GM12873 (cell line): ENCODE measurements around the gene HS3ST5.

Experiments used
- TF ChIP-seq, protein P1 (sequence below): IDR thresholded peaks from 2 replicates; pipeline ENCODE4 v1.5.1; 2012; ENCODE audit warnings: low read depth, mild to moderate bottlenecking, moderate library complexity, low read length, control low read depth; ENCODE audit not compliant: insufficient read depth; ENCODE audit errors: missing control alignments

HS3ST5 gene

DNA sequence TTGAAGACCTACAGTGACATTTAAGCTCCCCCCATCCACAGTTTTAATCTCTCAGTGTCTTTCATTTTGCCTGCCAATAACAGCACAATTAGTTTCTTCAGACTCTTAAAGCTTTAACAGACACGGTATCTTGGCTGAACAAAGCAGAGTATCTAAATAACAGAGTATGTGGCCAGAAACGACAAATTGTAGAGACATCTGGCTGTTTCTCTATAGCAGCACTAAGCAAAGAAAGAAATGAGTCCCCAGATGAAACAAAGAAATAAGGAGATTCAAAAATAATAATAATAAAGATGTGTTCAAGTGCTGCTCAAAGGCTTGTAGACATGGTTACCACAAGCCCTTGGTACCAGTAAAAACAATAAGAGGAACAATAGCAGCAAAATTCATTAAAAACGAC, 274.1 kb downstream of the HS3ST5 start:
- TF ChIP-seq, protein P1, sequence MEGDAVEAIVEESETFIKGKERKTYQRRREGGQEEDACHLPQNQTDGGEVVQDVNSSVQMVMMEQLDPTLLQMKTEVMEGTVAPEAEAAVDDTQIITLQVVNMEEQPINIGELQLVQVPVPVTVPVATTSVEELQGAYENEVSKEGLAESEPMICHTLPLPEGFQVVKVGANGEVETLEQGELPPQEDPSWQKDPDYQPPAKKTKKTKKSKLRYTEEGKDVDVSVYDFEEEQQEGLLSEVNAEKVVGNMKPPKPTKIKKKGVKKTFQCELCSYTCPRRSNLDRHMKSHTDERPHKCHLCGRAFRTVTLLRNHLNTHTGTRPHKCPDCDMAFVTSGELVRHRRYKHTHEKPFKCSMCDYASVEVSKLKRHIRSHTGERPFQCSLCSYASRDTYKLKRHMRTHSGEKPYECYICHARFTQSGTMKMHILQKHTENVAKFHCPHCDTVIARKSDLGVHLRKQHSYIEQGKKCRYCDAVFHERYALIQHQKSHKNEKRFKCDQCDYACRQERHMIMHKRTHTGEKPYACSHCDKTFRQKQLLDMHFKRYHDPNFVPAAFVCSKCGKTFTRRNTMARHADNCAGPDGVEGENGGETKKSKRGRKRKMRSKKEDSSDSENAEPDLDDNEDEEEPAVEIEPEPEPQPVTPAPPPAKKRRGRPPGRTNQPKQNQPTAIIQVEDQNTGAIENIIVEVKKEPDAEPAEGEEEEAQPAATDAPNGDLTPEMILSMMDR: no peak

DNA sequence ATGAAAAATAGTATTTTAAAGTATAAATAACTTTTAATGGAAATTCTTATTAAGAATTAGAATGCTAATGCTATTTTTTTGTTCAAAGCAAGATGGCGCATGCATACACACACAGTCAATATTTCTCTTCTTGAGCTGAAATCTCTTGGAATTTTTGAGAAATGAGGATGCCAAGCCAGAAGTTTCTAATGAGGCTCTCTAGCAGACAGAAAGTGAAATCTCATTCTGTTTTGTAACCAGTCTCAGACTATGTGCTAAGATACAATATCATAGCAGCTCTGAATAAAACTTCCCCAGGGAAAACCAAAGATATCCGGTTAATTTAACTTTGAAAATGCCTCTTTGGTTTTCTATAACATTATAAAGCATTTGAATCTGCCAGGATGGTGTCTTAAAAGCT, 274.7 kb downstream of the HS3ST5 start:
- TF ChIP-seq, protein P1: no peak

DNA sequence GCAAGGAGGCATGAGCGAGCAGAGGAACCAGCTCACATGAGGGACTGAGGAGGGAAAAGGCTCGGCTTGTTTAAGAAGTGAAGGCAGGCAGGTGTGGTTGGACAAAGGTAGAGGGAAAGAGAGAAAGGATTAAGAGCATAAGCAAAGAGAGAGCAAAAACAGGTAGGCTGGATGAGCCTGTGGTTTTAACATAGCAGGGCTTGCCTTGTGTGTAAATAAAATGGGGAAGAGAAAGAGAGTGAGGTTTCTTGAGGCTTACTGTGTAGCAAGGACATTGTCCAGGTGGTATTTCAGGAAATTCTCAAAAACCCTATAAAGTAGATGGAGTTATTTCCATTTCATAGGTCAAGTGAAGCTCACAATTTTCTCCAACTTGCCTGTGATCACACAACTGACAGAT, 278.0 kb downstream of the HS3ST5 start:
- TF ChIP-seq, protein P1: no peak

DNA sequence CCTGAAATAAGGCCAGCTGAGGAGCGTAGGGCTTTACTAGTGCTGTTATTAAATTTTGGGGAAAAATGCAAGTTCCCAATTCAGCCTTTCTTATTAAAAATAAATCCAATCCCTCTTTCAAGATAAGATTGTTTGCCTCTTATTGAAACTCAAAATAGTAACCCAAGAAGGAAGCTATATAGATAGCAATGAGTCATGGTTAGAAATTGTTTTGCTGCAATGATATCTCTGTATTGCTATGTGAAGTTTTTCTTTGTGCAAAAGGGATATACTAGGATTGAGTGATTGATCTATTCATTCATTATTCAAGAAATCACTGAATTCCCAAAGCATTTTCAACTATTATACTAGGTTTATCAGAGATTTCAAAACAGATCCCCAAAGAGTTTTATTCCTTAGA, 278.9 kb downstream of the HS3ST5 start:
- TF ChIP-seq, protein P1: no peak

DNA sequence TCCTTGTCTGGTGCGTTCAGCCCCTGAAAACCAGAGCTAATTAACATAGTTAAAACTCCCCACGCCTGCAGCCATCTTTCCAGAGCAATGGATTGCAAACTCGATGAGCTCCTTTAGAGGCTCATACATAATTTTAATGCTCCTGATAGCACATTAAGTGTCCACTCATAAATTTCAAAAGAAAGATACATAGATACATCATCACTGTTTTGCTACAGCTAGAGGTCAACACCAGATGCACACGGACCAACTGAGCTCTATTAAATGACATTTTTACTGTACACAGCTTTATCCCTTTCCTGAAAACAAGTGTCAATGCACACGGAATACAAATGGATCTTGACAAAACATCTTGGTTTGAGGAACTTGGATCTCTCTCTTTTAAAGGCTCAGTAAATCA, 280.6 kb downstream of the HS3ST5 start:
- TF ChIP-seq, protein P1: no peak

DNA sequence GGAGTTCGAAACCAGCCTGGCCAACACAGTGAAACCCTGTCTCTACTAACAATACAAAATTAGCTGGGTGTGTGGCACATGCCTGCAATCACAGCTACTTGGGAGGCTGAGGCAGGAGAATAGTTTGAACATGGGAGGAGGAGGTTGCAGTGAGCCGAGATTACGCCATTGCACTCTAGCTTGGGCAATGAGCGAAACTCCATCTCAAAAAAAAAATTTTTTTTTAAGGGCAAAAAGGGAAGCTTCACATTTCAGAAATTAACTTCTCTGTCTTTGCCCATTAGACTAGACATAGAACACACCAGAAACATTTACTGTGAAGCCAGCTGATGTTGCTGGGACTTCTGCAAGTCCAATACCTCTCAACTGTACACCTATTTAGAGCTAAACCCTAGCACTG, 281.1 kb downstream of the HS3ST5 start:
- TF ChIP-seq, protein P1: no peak

DNA sequence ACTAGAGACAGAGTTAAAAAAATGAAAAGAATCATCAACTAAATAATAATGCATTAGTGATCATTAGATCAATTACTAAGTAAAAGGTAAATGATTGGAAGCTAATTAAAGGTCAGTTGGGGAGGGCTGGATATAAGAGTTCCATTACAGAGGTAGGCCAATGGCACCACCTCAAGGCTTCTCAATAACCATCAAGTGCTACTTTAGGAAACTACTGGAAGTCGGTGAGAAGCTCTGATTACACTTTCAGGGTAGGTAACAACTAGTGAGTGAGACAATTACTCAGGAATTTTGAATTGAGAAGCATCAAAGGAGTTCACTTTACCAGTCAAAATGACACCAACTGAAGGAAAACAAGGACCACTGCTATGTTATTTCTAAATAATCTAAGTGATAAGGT, 281.7 kb downstream of the HS3ST5 start:
- TF ChIP-seq, protein P1: no peak
